Measurements from ENCODE around the gene TTC22.

Gene TTC22

GRCh38 chr1:54811739-54812655 lies 10.9 kb upstream of the TTC22 start:
- Histone ChIP-seq H3K27me3 (no peaks in the 10 kb centered on the region), H3K9me3 (no peaks in the 10 kb centered on the region), H3K4me1 (no peaks in the 10 kb centered on the region), H3K36me3 (no peaks in the 10 kb centered on the region), H3K4me3 (ENCODE audit: low read depth, low read length) (no peak overlapping the region)
- no peak for TF ChIP-seq CTCF (IDR thresholded peaks at IDR 0.05; ENCODE audit: low read depth, low read length)
- DNase-seq: no peak

- Histone ChIP-seq H3K4me1 (no peaks in the 10 kb centered on the region), H3K27me3 (no peaks in the 10 kb centered on the region), H3K36me3 (no peaks in the 10 kb centered on the region), H3K9me3 (no peaks in the 10 kb centered on the region), H3K4me3 (ENCODE audit: low read depth, low read length) (no peak overlapping the region)
- no peak for TF ChIP-seq CTCF (IDR thresholded peaks at IDR 0.05; ENCODE audit: low read depth, low read length)
- no peak for DNase-seq
Measured at GRCh38 chr1:54811066-54811465, 9.9 kb upstream of the TTC22 start.

GRCh38 chr1:54810153-54810942 lies 9.2 kb upstream of the TTC22 start:
- DNase-seq: peak; percentile 70
- Histone ChIP-seq H3K27me3 (no peaks in the 10 kb centered on the region), H3K9me3 (no peaks in the 10 kb centered on the region)

GRCh38 chr1:54809496-54810074 lies 8.5 kb upstream of the TTC22 start:
- TF ChIP-seq CTCF (IDR thresholded peaks at IDR 0.05; ENCODE audit: low read depth, low read length): no peak
- Histone ChIP-seq H3K36me3 (no peaks in the 10 kb centered on the region), H3K9me3 (no peaks in the 10 kb centered on the region), H3K4me3 (ENCODE audit: low read depth, low read length) (no peak overlapping the region), H3K4me1 (no peaks in the 10 kb centered on the region), H3K27me3 (no peaks in the 10 kb centered on the region)
- no peak for DNase-seq

More at GRCh38 chr1:54810153-54810942, 9.2 kb upstream of the TTC22 start:
- peak; percentile 77 for TF ChIP-seq CTCF (IDR thresholded peaks at IDR 0.05; ENCODE audit: low read depth, low read length)
- Histone ChIP-seq H3K36me3 (no peaks in the 10 kb centered on the region), H3K4me1 (no peaks in the 10 kb centered on the region), H3K4me3 (ENCODE audit: low read depth, low read length) (no peak overlapping the region)

- DNase-seq: no peak
- no peaks in the 10 kb centered on the region for H3K27me3 ChIP-seq
- no peaks in the 10 kb centered on the region for H3K9me3 ChIP-seq
- H3K36me3 ChIP-seq: no peaks in the 10 kb centered on the region
- H3K4me1 ChIP-seq: no peaks in the 10 kb centered on the region
- no peak overlapping the region for H3K4me3 ChIP-seq (ENCODE audit: low read depth, low read length)
- peak; percentile 43; the same call in 1 of the 2 replicates for TF ChIP-seq CTCF (IDR thresholded peaks at IDR 0.05; ENCODE audit: low read depth, low read length)
Measured at GRCh38 chr1:54808443-54809207, 7.5 kb upstream of the TTC22 start.
